ENCODE measurements around the gene CD99L2.

The CD99L2 gene

DNA sequence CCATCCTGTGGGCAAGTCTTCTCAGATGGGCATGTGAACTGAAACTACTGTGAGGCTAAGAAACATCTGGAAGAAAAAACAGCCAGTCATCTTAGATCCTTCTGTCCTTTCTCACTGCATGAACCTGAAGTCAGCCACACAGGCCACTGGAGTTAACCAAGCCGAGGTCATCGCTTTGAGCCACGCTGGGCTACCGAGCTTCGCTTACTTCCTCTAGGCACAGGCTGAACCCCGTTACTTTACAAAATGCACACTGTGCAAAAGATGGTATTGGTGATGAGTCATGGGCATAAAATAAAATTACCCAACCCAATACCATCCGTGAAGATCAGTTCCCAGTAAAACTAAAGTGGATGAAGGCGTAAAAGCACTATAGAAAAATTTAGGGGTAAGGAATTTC is 119.1 kb downstream of the CD99L2 start:
- TF ChIP-seq, protein P1, sequence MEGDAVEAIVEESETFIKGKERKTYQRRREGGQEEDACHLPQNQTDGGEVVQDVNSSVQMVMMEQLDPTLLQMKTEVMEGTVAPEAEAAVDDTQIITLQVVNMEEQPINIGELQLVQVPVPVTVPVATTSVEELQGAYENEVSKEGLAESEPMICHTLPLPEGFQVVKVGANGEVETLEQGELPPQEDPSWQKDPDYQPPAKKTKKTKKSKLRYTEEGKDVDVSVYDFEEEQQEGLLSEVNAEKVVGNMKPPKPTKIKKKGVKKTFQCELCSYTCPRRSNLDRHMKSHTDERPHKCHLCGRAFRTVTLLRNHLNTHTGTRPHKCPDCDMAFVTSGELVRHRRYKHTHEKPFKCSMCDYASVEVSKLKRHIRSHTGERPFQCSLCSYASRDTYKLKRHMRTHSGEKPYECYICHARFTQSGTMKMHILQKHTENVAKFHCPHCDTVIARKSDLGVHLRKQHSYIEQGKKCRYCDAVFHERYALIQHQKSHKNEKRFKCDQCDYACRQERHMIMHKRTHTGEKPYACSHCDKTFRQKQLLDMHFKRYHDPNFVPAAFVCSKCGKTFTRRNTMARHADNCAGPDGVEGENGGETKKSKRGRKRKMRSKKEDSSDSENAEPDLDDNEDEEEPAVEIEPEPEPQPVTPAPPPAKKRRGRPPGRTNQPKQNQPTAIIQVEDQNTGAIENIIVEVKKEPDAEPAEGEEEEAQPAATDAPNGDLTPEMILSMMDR (IDR thresholded peaks at IDR 0.05; ENCODE audit: control insufficient read depth, insufficient read depth, low read depth, low read length, missing control alignments), result no peak
- DNase-seq (ENCODE audit: low read depth), result no peak
- no peak overlapping the region for H3K4me3 ChIP-seq (ENCODE audit: control insufficient read depth, low read depth, low read length)

DNA sequence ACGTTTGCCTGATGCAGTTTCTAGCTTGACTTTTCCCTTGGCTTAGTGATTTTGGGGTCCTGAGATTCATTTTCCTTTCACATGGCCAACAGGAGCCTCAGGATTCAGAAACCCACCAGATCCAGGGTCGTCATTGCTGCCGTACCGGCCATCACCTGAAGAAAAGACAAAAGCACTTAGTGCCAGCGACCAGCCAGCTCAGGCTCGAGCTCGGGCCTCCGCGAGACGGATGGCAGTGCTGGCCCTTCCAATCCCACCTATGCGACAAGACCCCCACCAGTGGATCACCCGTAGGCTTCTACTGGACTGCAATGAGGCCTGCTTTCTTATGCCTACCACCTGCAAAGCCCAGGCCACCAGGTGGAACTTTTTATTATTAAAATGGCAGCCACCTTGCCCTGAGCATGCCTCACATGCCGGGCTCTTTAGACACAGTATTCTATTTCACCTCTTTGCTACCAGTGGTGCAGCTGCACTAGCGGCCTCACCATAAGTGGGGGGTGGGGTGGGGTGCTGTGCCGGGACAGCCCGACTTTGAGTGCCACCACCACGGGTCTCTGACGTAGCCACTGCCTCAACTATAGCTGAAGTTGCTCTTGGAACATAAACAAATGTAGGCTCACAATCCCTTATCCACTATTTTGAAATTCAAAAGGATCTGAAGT is 121.0 kb downstream of the CD99L2 start:
- no peak for DNase-seq (ENCODE audit: low read depth)
- no peak overlapping the region for H3K4me3 ChIP-seq (ENCODE audit: control insufficient read depth, low read depth, low read length)
- TF ChIP-seq, protein P1 (IDR thresholded peaks at IDR 0.05; ENCODE audit: control insufficient read depth, insufficient read depth, low read depth, low read length, missing control alignments), result no peak

DNA sequence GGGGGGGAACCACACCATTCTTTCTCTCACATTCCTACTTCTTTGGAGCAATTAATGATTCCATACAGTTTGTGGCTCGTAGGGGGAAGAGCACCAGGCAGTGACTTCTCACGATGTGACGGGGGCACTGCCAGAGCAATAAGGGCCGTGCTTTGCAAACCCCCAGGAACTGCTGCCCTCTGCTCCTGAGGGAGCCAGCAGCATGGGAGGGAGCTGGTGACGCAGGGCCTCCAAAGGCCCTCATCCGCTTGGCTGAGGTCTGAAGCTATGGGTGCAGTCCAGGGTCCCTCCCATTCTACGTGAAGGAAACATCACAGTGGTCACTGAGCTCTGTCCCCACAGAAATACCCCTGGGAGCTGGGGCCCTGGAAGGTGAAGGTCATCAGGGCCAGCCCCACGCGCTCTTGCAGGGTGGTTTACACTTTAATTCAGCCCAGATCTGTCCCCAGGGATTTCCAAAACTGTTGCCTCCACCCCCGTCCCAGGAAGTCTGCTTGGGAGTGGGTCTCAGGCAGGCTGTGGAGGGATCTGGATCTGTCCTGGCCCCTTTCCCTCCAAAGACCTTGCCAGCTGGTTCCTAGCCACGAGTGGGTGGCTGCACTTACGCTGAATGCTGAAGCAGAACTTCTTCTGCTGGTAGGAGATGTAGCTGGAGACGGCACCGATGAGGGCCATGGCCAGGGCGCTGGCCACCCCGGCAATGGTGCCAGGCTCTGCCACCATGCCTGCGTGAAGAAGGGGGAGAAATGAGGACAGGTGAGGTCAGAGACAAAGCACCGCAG is 122.7 kb downstream of the CD99L2 start:
- no peak for DNase-seq (ENCODE audit: low read depth)
- H3K4me3 ChIP-seq (ENCODE audit: control insufficient read depth, low read depth, low read length), result no peak overlapping the region
- TF ChIP-seq, protein P1 (IDR thresholded peaks at IDR 0.05; ENCODE audit: control insufficient read depth, insufficient read depth, low read depth, low read length, missing control alignments), result no peak

DNA sequence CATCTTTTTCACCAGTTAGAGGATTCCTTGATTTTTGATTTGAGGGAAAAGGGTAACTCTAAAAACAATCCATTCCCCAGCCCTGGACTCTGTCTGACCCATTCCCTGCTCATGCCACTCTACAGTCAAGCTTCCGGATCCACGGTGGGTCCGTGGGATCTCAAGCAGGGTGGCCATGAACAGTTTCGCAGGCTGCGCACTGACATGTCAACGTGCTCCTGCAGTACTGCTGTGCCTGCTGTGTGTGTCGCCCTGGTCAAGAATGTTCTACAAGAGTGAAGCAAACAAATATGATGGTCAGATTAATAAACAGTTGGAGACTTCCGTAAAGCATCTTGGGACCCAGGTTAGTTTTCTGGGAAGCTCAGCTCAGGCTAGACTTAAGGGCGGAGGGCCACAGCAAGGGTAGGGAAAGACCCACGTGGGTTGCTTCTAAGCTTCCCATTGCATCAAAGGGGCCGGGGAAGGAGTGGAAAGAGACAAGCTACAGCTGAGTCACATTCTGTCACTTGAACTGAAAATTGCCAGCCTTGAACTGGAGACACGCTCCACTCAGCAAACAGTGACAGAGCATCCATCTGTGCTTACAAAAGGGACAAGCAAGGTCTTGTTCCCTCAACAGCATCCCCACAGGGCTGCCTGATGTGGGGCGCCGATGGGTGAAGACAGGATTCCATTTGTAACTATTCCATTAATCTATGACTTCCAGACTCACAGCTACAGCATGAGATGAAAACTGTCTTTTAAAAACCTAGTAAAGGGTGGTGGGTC is 123.5 kb downstream of the CD99L2 start:
- DNase-seq (ENCODE audit: low read depth), result no peak
- TF ChIP-seq, protein P1 (IDR thresholded peaks at IDR 0.05; ENCODE audit: control insufficient read depth, insufficient read depth, low read depth, low read length, missing control alignments), result no peak
- no peak overlapping the region for H3K4me3 ChIP-seq (ENCODE audit: control insufficient read depth, low read depth, low read length)

DNA sequence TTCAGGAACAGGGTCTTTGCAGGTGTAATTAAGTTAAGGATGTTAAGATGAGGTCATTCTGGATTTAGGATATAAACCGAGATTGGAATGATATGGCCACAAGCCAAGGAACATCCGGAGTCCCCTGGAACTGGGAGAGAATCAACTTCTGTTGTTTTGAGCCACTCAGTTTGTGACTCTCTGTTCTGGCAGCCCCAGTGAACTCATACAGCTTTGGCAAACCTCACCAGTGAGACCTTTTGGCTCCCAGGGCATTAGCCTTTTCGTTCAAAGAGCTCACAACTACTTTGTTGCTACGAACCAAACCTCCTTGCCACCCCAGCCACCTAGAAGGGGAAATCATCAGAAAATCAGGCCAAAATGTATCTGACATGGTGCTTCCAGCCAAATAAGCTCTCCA is 124.8 kb downstream of the CD99L2 start:
- H3K4me3 ChIP-seq (ENCODE audit: control insufficient read depth, low read depth, low read length), result no peak overlapping the region
- DNase-seq (ENCODE audit: low read depth), result no peak
- TF ChIP-seq, protein P1 (IDR thresholded peaks at IDR 0.05; ENCODE audit: control insufficient read depth, insufficient read depth, low read depth, low read length, missing control alignments), result no peak

DNA sequence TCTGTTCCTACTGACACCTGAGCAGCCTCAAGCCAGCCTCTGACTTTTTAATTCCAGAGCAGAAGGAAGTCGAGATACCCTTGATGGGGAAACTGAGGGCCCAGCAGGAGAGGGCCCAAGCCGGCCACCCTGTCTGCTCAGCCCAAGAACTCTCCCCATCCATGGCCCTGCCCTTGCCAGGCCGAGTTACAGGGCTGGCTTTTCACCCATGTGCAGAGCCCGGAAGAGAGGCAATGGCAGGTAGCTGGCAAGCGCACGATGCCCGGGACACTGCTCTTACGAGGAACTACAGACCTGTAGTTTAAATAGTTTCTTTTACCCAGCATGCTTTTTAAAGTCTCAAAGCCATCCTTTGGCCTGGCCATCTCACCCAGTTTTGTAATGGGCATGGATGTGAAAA is 125.4 kb downstream of the CD99L2 start:
- TF ChIP-seq, protein P1 (IDR thresholded peaks at IDR 0.05; ENCODE audit: control insufficient read depth, insufficient read depth, low read depth, low read length, missing control alignments), result no peak
- no peak for DNase-seq (ENCODE audit: low read depth)
- no peak overlapping the region for H3K4me3 ChIP-seq (ENCODE audit: control insufficient read depth, low read depth, low read length)
